Aorta (tissue), 5 donors: ENCODE results near the gene ANKRD10. TPM values are rescaled to one million over a fixed set of nuclear protein-coding genes. Genes with fewer than 3 reads are reported as not detected.
A peak's percentile ranks its signal among the peaks of the same experiment; 100 is the strongest.
"Not testable (repeated sequence)": the region's sequence is repeated elsewhere in the genome, so short reads cannot be mapped to it uniquely, and the experiment has no call there.

Source experiments
- ATAC-seq: fragments of 200-7000 bp; cut with Tn5 transposase; one replicate; pipeline ENCODE4 v1.9.1; 2022; ENCODE audit warnings: moderate library complexity; ENCODE audit not compliant: low FRiP score
- DNase-seq, 2 donors: peaks; one replicate each; pipeline ENCODE4 v3.0.0-alpha.2; 2020
- H3K27ac ChIP-seq, 2 donors: one replicate each; pipeline ENCODE4 v1.5.1; 2013; ENCODE audit warnings: low read length in 2 of 2, mild to moderate bottlenecking in 2 of 2, moderate library complexity in 2 of 2, control low read depth in 1 of 2, inconsistent platforms in 1 of 2, low read depth in 1 of 2
- H3K27me3 ChIP-seq, 2 donors: one replicate each; pipeline ENCODE4 v1.6.1; 2013; ENCODE audit warnings: control low read depth in 1 of 2, low read length in 1 of 2, mild to moderate bottlenecking in 1 of 2, moderate library complexity in 1 of 2; ENCODE audit not compliant: insufficient read depth in 2 of 2, control insufficient read depth in 1 of 2
- H3K36me3 ChIP-seq, 2 donors: one replicate each; pipeline ENCODE4 v1.6.1; 2013; ENCODE audit warnings: control low read depth in 1 of 2, low read length in 1 of 2, mild to moderate bottlenecking in 1 of 2; ENCODE audit not compliant: insufficient read depth in 2 of 2, control insufficient read depth in 1 of 2
- H3K4me1 ChIP-seq, 2 donors: one replicate each; pipeline ENCODE4 v1.6.1; 2013; ENCODE audit warnings: low read length in 2 of 2, control low read depth in 1 of 2, mild to moderate bottlenecking in 1 of 2, moderate library complexity in 1 of 2; ENCODE audit not compliant: insufficient read depth in 2 of 2, control insufficient read depth in 1 of 2
- H3K4me3 ChIP-seq, 2 donors: one replicate each; pipeline ENCODE4 v1.5.1; 2013; ENCODE audit warnings: low read length in 2 of 2, control low read depth in 1 of 2, mild to moderate bottlenecking in 1 of 2
- H3K9me3 ChIP-seq: one replicate; pipeline ENCODE4 v1.6.1; 2013; ENCODE audit warnings: mild to moderate bottlenecking, low read length; ENCODE audit not compliant: control insufficient read depth
- WGBS, 2 donors: extraction: QIAGEN DNeasy Blood & Tissue Kit; methylation state at CpG; one replicate each; pipeline ENCODE4 v1.1.7; 2013; 5-methylcytosine and 5-hydroxymethylcytosine counted together
- intact Hi-C, 2 donors: fragments of 100-400 bp; cut with DNase I; formaldehyde crosslinking; loops; one replicate each; pipeline versions ENCODE4 v1.14.2 to v1.15.0; 2022
- polyA plus RNA-seq, 2 donors: library from polyadenylated mRNA; stranded (reverse); fragments of 200-250 nt; gene quantifications; one replicate each; pipeline ENCODE4 v1.2.3, GENCODE V29; 2013
- total RNA-seq, 2 donors: library from RNA; stranded (reverse); fragmentation: NEBNext Ultra II Directional; extraction: Animal tissue kit (Norgen Biotek cat#: 25700); gene quantifications; one replicate each; pipeline ENCODE4 v1.2.1, GENCODE V29; 2021
- donor health status: healthy with polysubstance abuse.
- donor health status: Bipolar disorder and iron deficiency.
- donor health status: DM: no; HTN: no; CAD: no.
- donor health status: DM: no; HTN: no; CAD: no.
- donor health status: DM: yes; HTN: yes; CAD: no.

Gene ANKRD10
- total and polyA plus RNA-seq, 4 donors = 44.1 to 275 (median 168) TPM

GRCh38 chr13:110949116-110949515, 34.2 kb upstream of the ANKRD10 start:
- H3K9me3 ChIP-seq = no peaks in the 10 kb centered on the region
- ATAC-seq (no peak), DNase-seq (no peak)
- WGBS, 2 donors = 92 to 94% methylated on average over 12 of the region's 12 CpGs
- intact Hi-C loops = no loop called here
- no peak overlapping the region for H3K27ac ChIP-seq
- no peaks in the 10 kb centered on the region for H3K27me3 ChIP-seq
- H3K4me1 ChIP-seq = no peaks in the 10 kb centered on the region
- H3K4me3 ChIP-seq = no peak overlapping the region
- H3K36me3 ChIP-seq = no peaks in the 10 kb centered on the region

GRCh38 chr13:110947338-110947737, 32.5 kb upstream of the ANKRD10 start:
- H3K36me3 ChIP-seq, H3K27ac ChIP-seq, H3K4me1 ChIP-seq, ATAC-seq, H3K4me3 ChIP-seq, H3K9me3 ChIP-seq, DNase-seq, H3K27me3 ChIP-seq, intact Hi-C loops: not testable (repeated sequence)
- 86 to 90% methylated on average over 6 to 8 of the region's 10 CpGs for WGBS, 2 donors

- H3K36me3 ChIP-seq = no peaks in the 10 kb centered on the region
- WGBS, 2 donors = 94 to 95% methylated on average over 12 of the region's 12 CpGs
- ATAC-seq (no peak), DNase-seq (no peak)
- no peaks in the 10 kb centered on the region for H3K4me1 ChIP-seq
- no peak overlapping the region for H3K27ac ChIP-seq
- H3K27me3 ChIP-seq = no peaks in the 10 kb centered on the region
- no peaks in the 10 kb centered on the region for H3K9me3 ChIP-seq
- intact Hi-C loops = no loop called here
- no peak overlapping the region for H3K4me3 ChIP-seq
Observed at GRCh38 chr13:110945928-110946570, 31.2 kb upstream of the ANKRD10 start.

GRCh38 chr13:110944968-110945927, 30.4 kb upstream of the ANKRD10 start:
- no peak for ATAC-seq
- intact Hi-C loops = loop anchor here (1.0 to 5.0 kb wide), 2 partner anchors 102 to 105 kb away; no protein-coding TSS in a partner anchor

GRCh38 chr13:110944121-110944967, 29.5 kb upstream of the ANKRD10 start:
- 58 to 60% methylated on average over 8 of the region's 8 CpGs for WGBS, 2 donors
- DNase-seq = no peak
- Histone ChIP-seq H3K27ac (no peak overlapping the region), H3K4me3 (no peak overlapping the region), H3K27me3 (no peaks in the 10 kb centered on the region), H3K4me1 (no peaks in the 10 kb centered on the region), H3K36me3 (no peaks in the 10 kb centered on the region), H3K9me3 (no peaks in the 10 kb centered on the region)
- peak; percentile 58 for ATAC-seq
- intact Hi-C loops = loop anchor here (1.0 to 5.0 kb wide), 2 partner anchors 103 to 106 kb away; no protein-coding TSS in a partner anchor

More at GRCh38 chr13:110944968-110945927, 30.4 kb upstream of the ANKRD10 start:
- H3K4me1 ChIP-seq = no peaks in the 10 kb centered on the region
- no peaks in the 10 kb centered on the region for H3K9me3 ChIP-seq
- H3K4me3 ChIP-seq = no peak overlapping the region
- DNase-seq = no peak
- no peaks in the 10 kb centered on the region for H3K27me3 ChIP-seq
- WGBS, 2 donors = 93% methylated on average over 24 of the region's 24 CpGs
- H3K27ac ChIP-seq = no peak overlapping the region
- H3K36me3 ChIP-seq = no peaks in the 10 kb centered on the region

- intact Hi-C loops = loop anchor here in 1 of 2 donors (5.0 kb wide), 1 partner anchor 105 kb away; no protein-coding TSS in a partner anchor
- Histone ChIP-seq H3K4me3 (no peak overlapping the region), H3K9me3 (no peaks in the 10 kb centered on the region), H3K4me1 (no peaks in the 10 kb centered on the region), H3K27ac (no peak overlapping the region), H3K36me3 (no peaks in the 10 kb centered on the region), H3K27me3 (no peaks in the 10 kb centered on the region)
- no peak for ATAC-seq
- 82 to 83% methylated on average over 4 of the region's 4 CpGs for WGBS, 2 donors
- no peak for DNase-seq
Observed at GRCh38 chr13:110942248-110942981, 27.5 kb upstream of the ANKRD10 start.

- H3K27ac ChIP-seq = no peak overlapping the region
- H3K36me3 ChIP-seq = no peaks in the 10 kb centered on the region
- no peaks in the 10 kb centered on the region for H3K27me3 ChIP-seq
- 75 to 80% methylated on average over 13 of the region's 13 CpGs for WGBS, 2 donors
- intact Hi-C loops = no loop called here
- no peaks in the 10 kb centered on the region for H3K4me1 ChIP-seq
- H3K4me3 ChIP-seq = no peak overlapping the region
- ATAC-seq (no peak), DNase-seq (no peak)
- H3K9me3 ChIP-seq = peaks cover 5% of the 10 kb centered on the region
Observed at GRCh38 chr13:110938662-110939421, 24.0 kb upstream of the ANKRD10 start.
